Bronchial epithelial cell (primary cell): Measurements from ENCODE around the gene TFCP2. TPM values are rescaled to one million over a fixed set of nuclear protein-coding genes. Genes with fewer than 3 reads are reported as not detected.

Source experiments
- DNase-seq: peaks from one replicate; pipeline ENCODE4 v3.0.0-alpha.2; 2010; ENCODE audit warnings: low read depth
- FAIRE-seq: peaks from 2 replicates; lab custom pipeline; 2011; peaks lifted over from hg19 to GRCh38; lab: Jason Lieb, UNC
- H3K27me3 ChIP-seq: 2 replicates; pipeline ENCODE4 v1.5.1; 2011; ENCODE audit warnings: low read length; ENCODE audit not compliant: control insufficient read depth, insufficient read depth
- H3K36me3 ChIP-seq: 2 replicates; pipeline ENCODE4 v1.5.1; 2011; ENCODE audit warnings: low read length; ENCODE audit not compliant: control insufficient read depth, insufficient read depth
- H3K4me3 ChIP-seq: 2 replicates; pipeline ENCODE4 v1.5.1; 2011; ENCODE audit warnings: mild to moderate bottlenecking, low read depth, low read length, control low read depth
- total RNA-seq: library from RNA; depleted of rRNA; stranded (reverse); fragments of >200 nt; gene quantifications from 2 replicates; pipeline ENCODE4 v1.2.1, GENCODE V29; 2014
- TF ChIP-seq, protein P1 (sequence below): IDR thresholded peaks from 2 replicates; pipeline ENCODE4 v1.5.1; 2011; ENCODE audit warnings: mild to moderate bottlenecking, moderate library complexity, low read length, control low read depth, inconsistent platforms; ENCODE audit not compliant: insufficient read depth, severe bottlenecking

Gene TFCP2
- total RNA-seq, 1 donor from 2014 or later: 7.1 TPM

DNA sequence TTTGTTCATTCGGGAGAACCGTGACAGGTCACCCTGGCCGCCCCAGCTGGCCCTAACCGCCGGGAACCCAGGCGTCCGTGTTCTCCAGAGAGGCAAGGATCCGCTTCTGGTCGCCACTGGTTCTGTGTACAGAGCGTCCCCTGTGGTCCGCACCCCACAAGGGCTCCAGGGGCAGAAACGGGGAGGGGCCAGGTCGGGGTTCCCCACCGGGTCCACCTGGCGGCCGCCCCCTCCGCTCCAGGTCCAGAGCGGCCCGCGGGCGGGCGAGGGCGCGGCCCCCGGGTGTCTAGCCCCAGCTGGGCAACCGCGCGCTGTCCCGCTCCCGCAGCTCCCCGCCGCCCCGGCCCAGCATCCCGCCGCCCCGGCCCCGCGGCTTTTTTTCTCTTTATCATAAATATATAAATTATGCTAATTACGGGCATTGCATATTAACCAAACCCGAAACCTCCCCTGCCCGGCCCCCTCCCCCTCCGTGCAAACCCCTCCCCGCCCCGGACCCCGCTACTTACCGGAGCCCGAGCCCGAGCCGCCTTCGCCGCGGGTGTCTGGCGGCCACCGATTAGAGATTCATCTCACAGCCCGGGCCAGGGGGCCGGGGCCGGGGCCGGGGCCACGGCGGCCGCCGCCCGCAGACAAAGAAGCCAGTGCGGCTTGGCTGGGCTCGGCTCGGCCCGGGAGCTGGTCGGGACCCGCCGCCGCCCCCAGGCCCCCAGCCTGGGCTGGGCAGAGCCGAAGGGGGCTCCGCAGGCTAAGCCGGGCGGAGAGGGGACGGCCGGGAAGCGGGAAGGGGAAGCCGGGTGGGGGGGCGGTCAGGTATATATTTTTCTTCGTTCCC is 44.4 kb upstream of the TFCP2 start:
- DNase-seq: no peak
- Histone ChIP-seq H3K36me3 (no peaks in the 10 kb centered on the region), H3K4me3 (peak overlapping the region; percentile 53), H3K27me3 (no peaks in the 10 kb centered on the region)
- FAIRE-seq: no peak
- TF ChIP-seq, protein P1, sequence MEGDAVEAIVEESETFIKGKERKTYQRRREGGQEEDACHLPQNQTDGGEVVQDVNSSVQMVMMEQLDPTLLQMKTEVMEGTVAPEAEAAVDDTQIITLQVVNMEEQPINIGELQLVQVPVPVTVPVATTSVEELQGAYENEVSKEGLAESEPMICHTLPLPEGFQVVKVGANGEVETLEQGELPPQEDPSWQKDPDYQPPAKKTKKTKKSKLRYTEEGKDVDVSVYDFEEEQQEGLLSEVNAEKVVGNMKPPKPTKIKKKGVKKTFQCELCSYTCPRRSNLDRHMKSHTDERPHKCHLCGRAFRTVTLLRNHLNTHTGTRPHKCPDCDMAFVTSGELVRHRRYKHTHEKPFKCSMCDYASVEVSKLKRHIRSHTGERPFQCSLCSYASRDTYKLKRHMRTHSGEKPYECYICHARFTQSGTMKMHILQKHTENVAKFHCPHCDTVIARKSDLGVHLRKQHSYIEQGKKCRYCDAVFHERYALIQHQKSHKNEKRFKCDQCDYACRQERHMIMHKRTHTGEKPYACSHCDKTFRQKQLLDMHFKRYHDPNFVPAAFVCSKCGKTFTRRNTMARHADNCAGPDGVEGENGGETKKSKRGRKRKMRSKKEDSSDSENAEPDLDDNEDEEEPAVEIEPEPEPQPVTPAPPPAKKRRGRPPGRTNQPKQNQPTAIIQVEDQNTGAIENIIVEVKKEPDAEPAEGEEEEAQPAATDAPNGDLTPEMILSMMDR: peak; percentile 31

DNA sequence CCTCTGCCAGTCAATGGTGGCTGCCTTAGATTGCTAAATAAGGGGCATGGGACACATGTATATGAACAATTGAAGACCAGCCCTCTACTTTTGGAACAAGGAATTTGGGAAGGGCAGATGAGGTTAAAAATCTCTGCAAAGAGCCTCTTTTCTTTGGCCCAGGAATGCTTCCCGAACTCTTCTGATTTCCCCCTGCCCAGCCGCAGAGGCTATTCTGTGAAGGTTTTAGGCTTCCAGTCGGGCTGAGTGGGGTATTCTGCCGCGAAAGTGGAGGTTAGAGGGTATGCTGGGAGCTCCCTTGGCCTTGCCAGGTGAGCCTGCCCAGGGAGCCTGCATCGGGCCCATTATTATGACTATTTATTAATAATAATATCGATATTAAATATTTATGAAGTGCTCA is 43.7 kb upstream of the TFCP2 start:
- TF ChIP-seq, protein P1: no peak
- DNase-seq: no peak
- H3K36me3 ChIP-seq: no peaks in the 10 kb centered on the region
- H3K27me3 ChIP-seq: no peaks in the 10 kb centered on the region
- FAIRE-seq: no peak
- peak overlapping the region; percentile 53 for H3K4me3 ChIP-seq

DNA sequence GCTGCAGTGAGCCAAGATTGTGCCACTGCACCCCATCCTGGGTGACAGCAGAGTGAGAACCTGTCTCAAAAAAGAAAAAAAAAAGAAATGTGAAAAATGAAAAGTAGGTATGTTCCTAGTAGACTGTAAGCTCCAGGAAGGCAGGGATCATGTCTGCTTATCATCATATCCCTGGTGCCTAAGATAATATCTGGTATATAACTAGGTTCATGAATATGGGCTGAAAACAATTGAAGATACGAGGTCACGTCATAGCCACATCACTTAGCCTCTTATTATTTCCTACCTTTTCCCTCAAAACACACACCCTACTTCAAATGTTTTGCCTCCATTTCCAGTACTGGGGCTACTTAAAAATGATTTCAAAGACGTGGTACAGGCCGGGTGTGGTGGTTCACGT is 42.0 kb upstream of the TFCP2 start:
- FAIRE-seq: no peak

DNA sequence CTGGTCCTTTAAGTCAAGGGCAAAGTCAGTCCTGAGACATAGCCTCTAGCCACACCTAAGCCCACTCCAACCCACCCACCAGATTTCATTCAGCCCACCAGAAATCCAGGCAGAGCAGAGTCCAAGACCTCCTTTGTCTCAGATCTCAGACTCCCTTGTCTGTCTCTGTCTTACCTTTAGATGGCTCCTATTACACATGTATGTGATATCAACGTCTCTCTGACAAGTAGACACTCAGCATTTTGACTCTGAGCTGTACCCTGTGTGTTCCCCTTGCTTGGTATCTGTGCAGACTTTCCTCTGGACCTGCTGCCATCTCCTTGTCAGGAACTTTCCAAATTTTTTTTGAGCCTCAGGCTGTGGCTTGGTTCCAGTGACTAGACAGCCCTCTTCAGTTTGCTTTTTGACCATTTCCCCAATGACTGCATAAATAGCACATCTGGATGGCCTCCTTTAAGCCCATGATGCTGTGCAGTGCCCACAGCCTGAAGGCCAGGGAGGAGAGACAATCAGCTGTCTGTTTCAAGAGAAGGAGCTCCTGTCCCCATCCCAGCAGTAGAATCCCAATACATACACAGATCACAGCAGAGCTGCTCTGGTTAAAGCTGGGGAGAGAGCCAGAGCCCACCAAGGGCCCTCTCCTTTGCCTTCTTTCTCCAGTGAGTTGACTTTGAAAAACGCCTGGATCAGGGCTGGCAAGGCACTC is 37.9 kb upstream of the TFCP2 start:
- no peak for FAIRE-seq
- DNase-seq: no peak
- TF ChIP-seq, protein P1: no peak
- no peaks in the 10 kb centered on the region for H3K27me3 ChIP-seq
- no peaks in the 10 kb centered on the region for H3K36me3 ChIP-seq
- H3K4me3 ChIP-seq: no peak overlapping the region

More for the DNA sequence above, 42.0 kb upstream of the TFCP2 start:
- no peak overlapping the region for H3K4me3 ChIP-seq
- DNase-seq: no peak
- TF ChIP-seq, protein P1: no peak
- no peaks in the 10 kb centered on the region for H3K36me3 ChIP-seq
- H3K27me3 ChIP-seq: no peaks in the 10 kb centered on the region

DNA sequence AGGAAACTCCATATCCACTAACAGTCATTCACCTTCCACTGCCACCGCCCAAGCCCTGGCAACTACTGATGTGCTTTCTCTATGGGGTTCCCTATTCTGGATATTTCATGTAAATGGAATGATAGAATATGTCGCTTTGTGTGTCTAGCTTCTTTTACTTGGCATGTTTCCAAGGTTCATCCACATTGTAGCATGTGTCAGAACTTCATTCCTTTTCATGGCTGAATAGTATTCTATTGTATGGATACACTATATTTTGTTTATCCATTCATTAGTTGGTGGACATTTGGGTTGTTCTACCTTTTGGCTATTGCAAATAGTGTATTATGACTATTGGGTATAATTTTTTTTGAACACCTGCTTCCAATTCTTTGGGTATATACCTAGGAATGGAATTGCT is 36.3 kb upstream of the TFCP2 start:
- Histone ChIP-seq H3K36me3 (no peaks in the 10 kb centered on the region), H3K27me3 (no peaks in the 10 kb centered on the region), H3K4me3 (no peak overlapping the region)
- TF ChIP-seq, protein P1: no peak
- FAIRE-seq (no peak), DNase-seq (no peak)
